HG03066 (cell line): ENCODE results near the gene NVL.
"Not testable (repeated sequence)": the region's sequence is repeated elsewhere in the genome, so short reads cannot be mapped to it uniquely, and the experiment has no call there.

ENCODE experiments used
- ATAC-seq: cut with Tn5 transposase; IDR thresholded peaks from one replicate; pipeline ENCODE4 v1.9.1; 2021; ENCODE audit warnings: low read depth; ENCODE audit not compliant: unreplicated experiment

Gene NVL

GRCh38 chr1:224338150-224338838, 8.3 kb upstream of the NVL start:
- ATAC-seq, result no peak

GRCh38 chr1:224333939-224334786, 4.2 kb upstream of the NVL start:
- ATAC-seq, result no peak

- ATAC-seq, result peak; percentile 34
Observed at GRCh38 chr1:224333309-224333926, 3.4 kb upstream of the NVL start.

- ATAC-seq, result no peak
Observed at GRCh38 chr1:224331824-224332223, 1.9 kb upstream of the NVL start.

- no peak for ATAC-seq
Observed at GRCh38 chr1:224331326-224331725, 1.4 kb upstream of the NVL start.

DNA sequence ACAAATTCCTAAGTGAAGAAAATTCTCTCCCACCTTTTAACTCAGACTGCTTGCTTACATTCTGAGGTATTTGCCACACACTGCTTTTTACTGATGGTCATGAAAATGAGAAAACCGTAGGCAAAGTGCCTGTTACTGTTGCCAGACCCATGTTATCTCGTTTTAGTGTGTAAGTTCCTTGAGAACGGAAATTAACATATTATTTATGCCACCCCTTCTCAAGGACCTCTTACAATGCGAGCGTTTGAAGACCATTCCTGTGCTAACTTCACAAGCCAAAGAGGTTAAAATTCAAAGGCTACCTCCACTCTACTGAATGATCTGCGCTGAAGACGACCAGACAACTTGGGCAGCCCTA, 509 bp downstream of the NVL start:
- no peak for ATAC-seq

GRCh38 chr1:224328644-224329043, 1.3 kb downstream of the NVL start:
- ATAC-seq, result no peak

GRCh38 chr1:224325959-224326358, 4.0 kb downstream of the NVL start:
- no peak for ATAC-seq

GRCh38 chr1:224321706-224322105, 8.3 kb downstream of the NVL start:
- no peak for ATAC-seq

- no peak for ATAC-seq
Observed at GRCh38 chr1:224317383-224318045, 12.5 kb downstream of the NVL start.

DNA sequence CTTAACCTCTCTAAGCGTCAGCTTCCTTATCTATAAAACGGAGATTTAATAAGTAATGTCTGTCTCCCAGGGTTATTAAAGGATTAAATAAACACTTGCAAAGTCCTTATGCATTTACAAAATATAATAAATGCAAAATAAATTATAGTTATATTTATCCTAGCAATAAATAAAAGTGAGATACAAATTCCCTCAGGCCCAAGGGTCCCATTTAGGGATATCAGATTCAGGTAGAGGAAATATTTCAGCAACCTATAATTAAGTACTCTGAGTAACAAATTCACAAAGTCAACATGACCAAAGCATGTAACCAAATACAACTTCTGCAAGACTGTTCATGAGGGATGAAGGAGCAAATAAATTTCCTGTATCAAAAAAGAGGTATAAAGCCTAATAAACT, 17.9 kb downstream of the NVL start:
- ATAC-seq, result no peak

DNA sequence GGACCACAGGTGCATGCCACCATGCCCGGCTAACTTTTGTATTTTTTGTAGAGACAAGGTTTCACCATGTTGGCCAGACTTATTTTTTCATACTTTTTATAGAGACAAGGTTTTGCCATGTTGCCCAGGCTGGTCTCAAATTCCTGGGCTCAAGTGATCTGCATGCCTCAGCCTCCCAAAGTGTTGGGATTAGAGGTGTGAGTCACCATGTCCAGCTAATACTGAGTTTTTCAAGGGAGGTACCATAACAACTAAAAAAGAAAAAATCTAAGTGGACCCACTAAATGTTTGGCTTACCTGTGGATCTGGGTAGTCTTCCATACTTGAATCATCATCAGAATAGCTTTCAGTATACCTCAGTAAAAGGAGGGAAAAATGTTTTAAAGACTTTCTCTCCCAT, 18.5 kb downstream of the NVL start:
- not testable (repeated sequence) for ATAC-seq

- ATAC-seq, result no peak
Observed at GRCh38 chr1:224308064-224308463, 21.9 kb downstream of the NVL start.

DNA sequence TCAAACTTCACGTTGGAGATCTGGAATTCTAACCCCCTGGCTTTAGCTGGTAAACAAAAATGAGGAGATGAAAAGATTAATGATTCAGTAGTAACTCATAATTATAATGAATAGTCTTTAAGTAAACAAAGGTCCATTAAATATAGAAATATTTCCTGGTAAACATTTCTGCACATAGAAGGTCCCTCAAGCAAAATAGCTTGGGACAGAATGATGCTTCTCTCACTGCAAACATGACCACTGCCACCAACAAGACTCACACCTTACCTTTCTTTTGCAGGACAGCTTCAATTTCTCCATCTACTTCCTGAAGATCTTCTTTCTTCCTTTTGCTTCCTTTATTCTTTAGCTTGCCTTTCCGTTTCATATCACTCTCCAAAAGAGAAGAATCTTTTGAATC, 25.2 kb downstream of the NVL start:
- ATAC-seq, result no peak

- no peak for ATAC-seq
Observed at GRCh38 chr1:224302947-224303346, 27.0 kb downstream of the NVL start.

- no peak for ATAC-seq
Observed at GRCh38 chr1:224301391-224301790, 28.6 kb downstream of the NVL start.

GRCh38 chr1:224300346-224300745, 29.6 kb downstream of the NVL start:
- no peak for ATAC-seq

GRCh38 chr1:224298346-224299330, 31.3 kb downstream of the NVL start:
- no peak for ATAC-seq

- ATAC-seq, result no peak
Observed at GRCh38 chr1:224294775-224295174, 35.2 kb downstream of the NVL start.

GRCh38 chr1:224292419-224292818, 37.6 kb downstream of the NVL start:
- no peak for ATAC-seq
